Measurements from ENCODE around the gene ZNF511. TPM values are rescaled to one million over a fixed set of nuclear protein-coding genes. Genes with fewer than 3 reads are reported as not detected.

ZNF511 gene
- total RNA-seq, 6 donors from 2014 or later, result 12.6 to 44.2 (median 33.0) TPM

DNA sequence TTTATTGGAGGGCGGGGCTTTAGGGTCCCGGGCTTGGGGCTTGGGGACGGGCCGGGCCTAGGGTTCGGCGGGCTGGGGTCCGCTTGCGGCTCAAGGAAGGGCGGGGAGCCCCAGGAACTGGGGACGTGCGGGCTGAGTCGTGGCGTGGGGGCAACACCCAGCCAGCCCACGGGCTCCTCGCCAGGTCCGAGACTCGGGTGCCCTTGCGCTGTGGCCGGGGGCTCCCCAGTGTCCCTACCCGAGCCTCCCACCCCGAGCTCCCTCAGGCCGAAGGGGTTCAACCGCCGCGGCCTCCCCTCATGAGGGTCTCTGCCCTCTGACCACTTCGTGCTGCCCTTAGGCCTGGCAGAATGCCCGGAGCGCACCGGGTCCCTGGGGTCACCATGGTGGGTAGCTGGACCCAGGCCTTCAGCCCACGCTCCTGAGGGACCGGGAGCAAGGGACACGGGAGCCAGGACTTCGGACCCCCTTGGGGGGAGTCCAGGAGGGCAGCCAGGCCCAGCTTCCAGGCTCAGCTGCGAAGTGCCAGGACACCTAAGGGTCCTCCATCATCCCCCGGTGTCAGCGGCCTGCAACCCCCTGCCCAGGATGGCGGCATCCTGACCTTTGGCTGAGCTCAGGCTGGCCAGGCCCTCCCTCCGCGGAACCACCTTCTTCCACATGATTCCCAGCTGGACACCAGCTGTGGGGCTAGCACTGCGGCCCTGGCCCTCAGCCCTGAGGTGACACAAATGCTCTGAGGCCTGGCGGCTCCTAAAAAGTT is 49.6 kb downstream of the ZNF511 start:
- Histone ChIP-seq H3K36me3 (peaks cover 5 to 18% (median 11%) of the 10 kb centered on the region in 4 donors), H3K27me3 (peaks cover 0 to 2% (median 0%) of the 10 kb centered on the region in 4 donors), H3K4me3 (peak overlapping the region in 3 of 4 donors; percentile 71 to 82 (median 80)), H3K9me3 (no peaks in the 10 kb centered on the region), H3K4me1 (peaks cover 11 to 23% (median 13%) of the 10 kb centered on the region in 4 donors), H3K27ac (peak overlapping the region; percentile 61 to 87 (median 80))
- 86 to 95% methylated on average over 30 to 31 of the region's 41 CpGs for WGBS, 2 donors
- ATAC-seq (ENCODE audit: low FRiP score in 2 of 2), result no peak
- DNase-seq, result peak in 1 of 2 donors; percentile 89
- TF ChIP-seq POLR2AphosphoS5 (IDR thresholded peaks at IDR 0.05) (no peak), POLR2A (IDR thresholded peaks at IDR 0.05) (no peak), EP300 (IDR thresholded peaks at IDR 0.05) (no peak)
- TF ChIP-seq, protein P1, sequence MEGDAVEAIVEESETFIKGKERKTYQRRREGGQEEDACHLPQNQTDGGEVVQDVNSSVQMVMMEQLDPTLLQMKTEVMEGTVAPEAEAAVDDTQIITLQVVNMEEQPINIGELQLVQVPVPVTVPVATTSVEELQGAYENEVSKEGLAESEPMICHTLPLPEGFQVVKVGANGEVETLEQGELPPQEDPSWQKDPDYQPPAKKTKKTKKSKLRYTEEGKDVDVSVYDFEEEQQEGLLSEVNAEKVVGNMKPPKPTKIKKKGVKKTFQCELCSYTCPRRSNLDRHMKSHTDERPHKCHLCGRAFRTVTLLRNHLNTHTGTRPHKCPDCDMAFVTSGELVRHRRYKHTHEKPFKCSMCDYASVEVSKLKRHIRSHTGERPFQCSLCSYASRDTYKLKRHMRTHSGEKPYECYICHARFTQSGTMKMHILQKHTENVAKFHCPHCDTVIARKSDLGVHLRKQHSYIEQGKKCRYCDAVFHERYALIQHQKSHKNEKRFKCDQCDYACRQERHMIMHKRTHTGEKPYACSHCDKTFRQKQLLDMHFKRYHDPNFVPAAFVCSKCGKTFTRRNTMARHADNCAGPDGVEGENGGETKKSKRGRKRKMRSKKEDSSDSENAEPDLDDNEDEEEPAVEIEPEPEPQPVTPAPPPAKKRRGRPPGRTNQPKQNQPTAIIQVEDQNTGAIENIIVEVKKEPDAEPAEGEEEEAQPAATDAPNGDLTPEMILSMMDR (IDR thresholded peaks at IDR 0.05), result no peak

DNA sequence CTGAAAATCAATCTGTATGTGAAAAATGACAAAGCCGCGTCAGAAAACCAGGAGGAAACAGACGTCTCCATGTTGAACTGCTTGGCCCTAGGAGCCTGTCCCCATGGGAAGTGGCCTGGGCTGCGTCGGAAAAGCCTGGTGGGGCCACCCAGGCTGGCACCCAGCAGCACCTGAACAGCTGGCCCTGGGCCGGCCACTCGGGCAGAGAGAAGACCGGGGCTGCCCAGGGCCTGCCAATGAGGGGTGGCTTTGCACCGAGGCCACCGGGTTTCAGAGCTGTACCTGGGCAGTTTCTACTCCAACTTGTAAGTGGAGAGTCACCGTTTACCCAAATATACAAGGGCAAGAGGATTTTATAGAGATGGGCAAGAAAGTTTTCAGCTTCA is 50.2 kb downstream of the ZNF511 start:
- no peak for ATAC-seq (ENCODE audit: low FRiP score in 2 of 2)
- H3K27ac ChIP-seq, result peak overlapping the region in 3 of 4 donors; percentile 61 to 87 (median 85)
- H3K27me3 ChIP-seq, result peaks cover 0 to 2% (median 0%) of the 10 kb centered on the region in 4 donors
- TF ChIP-seq, protein P1 (IDR thresholded peaks at IDR 0.05), result no peak
- TF ChIP-seq EP300 (IDR thresholded peaks at IDR 0.05) (no peak), POLR2AphosphoS5 (IDR thresholded peaks at IDR 0.05) (no peak), POLR2A (IDR thresholded peaks at IDR 0.05) (no peak)
- H3K4me3 ChIP-seq, result no peak overlapping the region
- no peaks in the 10 kb centered on the region for H3K9me3 ChIP-seq
- H3K36me3 ChIP-seq, result peaks cover 5 to 23% (median 12%) of the 10 kb centered on the region in 4 donors
- WGBS, 2 donors, result 80 to 85% methylated on average over 5 to 11 of the region's 11 CpGs
- peak in 1 of 2 donors; percentile 56 for DNase-seq
- H3K4me1 ChIP-seq, result peaks cover 11 to 23% (median 13%) of the 10 kb centered on the region in 4 donors

DNA sequence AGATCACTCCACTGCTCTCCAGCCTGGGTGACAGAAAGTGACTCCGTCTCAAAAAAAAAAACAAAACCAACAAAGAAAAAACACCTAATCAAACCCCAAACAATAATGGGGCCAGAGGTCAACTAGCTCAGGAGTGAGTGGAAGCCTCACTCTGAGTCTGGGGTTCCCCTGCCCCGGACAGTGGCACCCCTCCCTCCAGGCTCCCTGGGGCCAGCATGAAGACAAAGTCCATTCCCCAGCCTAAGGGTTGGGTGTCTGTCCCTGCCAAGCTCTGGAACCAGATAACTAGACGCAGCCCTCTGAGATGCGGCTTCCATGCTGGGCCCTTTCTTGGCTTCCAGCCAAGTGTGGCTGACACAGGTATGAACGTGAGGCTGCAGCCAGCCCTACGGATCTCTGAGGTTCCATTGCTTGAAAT is 50.8 kb downstream of the ZNF511 start:
- Histone ChIP-seq H3K27ac (no peak overlapping the region), H3K4me1 (peaks cover 11 to 23% (median 13%) of the 10 kb centered on the region in 4 donors), H3K4me3 (no peak overlapping the region), H3K9me3 (no peaks in the 10 kb centered on the region), H3K36me3 (peaks cover 5 to 30% (median 18%) of the 10 kb centered on the region in 4 donors), H3K27me3 (peaks cover 0 to 2% (median 0%) of the 10 kb centered on the region in 4 donors)
- peak in 1 of 2 donors; percentile 3 for DNase-seq
- ATAC-seq (ENCODE audit: low FRiP score in 2 of 2), result no peak
- WGBS, 2 donors, result 49 to 54% methylated on average over 4 to 6 of the region's 6 CpGs
- TF ChIP-seq, protein P1 (IDR thresholded peaks at IDR 0.05), result no peak
- TF ChIP-seq POLR2A (IDR thresholded peaks at IDR 0.05), result no peak
- TF ChIP-seq EP300 (IDR thresholded peaks at IDR 0.05), result no peak

DNA sequence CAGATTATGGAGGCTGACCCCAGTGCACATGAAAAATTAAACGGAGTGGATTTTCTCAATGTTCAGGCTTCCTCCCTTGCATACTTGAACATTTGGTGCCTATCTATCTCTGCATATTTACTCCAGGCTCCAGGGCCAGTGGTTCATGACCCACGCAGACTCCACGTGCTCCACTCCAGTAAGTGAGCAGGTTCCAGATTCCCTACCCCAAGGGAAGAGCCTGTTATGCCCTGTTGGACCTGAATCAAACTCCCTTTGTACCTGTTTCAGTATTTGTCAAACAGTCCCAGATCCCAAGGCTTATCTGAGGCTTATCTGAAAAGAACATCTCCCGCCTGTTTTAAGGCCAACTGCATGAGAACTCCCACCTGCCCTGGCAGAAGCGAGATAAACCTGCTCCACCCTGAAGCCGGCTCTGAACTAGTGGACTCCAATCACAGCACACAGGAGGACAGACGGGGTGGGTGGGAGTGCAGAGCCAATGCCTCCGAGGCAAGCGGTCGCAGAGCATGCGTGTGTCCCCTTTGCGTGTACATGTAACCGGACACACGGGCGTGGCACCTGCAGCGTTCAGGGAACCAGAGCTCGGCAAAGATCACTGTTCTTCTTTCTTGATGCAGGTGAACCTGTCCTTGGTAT is 51.4 kb downstream of the ZNF511 start:
- H3K36me3 ChIP-seq, result peaks cover 5 to 35% (median 23%) of the 10 kb centered on the region in 4 donors
- peak in 1 of 2 donors; percentile 70 for DNase-seq
- no peak overlapping the region for H3K4me3 ChIP-seq
- ATAC-seq (ENCODE audit: low FRiP score in 2 of 2), result no peak
- TF ChIP-seq, protein P1 (IDR thresholded peaks at IDR 0.05), result no peak
- no peak for TF ChIP-seq POLR2AphosphoS5 (IDR thresholded peaks at IDR 0.05)
- no peak for TF ChIP-seq EP300 (IDR thresholded peaks at IDR 0.05)
- no peak for TF ChIP-seq POLR2A (IDR thresholded peaks at IDR 0.05)
- H3K9me3 ChIP-seq, result no peaks in the 10 kb centered on the region
- peaks cover 11 to 23% (median 13%) of the 10 kb centered on the region in 4 donors for H3K4me1 ChIP-seq
- WGBS, 2 donors, result 81% methylated on average over 17 of the region's 17 CpGs
- H3K27ac ChIP-seq, result no peak overlapping the region
- H3K27me3 ChIP-seq, result peaks cover 0 to 2% (median 0%) of the 10 kb centered on the region in 4 donors

Measured in upper lobe of left lung (tissue), 6 donors.